Activated CD8-positive, alpha-beta T cell treated with anti-CD3 and anti-CD28 coated beads for 36 hours (primary cell): ENCODE measurements around the gene PAK5. TPM values are rescaled to one million over a fixed set of nuclear protein-coding genes. Genes with fewer than 3 reads are reported as not detected.

Experiments used
- ATAC-seq: fragments of 200-7000 bp; cut with Tn5 transposase; one replicate; pipeline ENCODE4 v1.10.0; 2021; ENCODE audit warnings: mild to moderate bottlenecking, moderate library complexity
- CTCF ChIA-PET: fragments of 350-600 bp; sonication (Branson Sonifier 250); formaldehyde crosslinking; loops from one replicate; lab custom pipeline; 2021; ENCODE audit warnings: antibody characterized with exemption; lab: Charles Lee
- POLR2A ChIA-PET: fragments of 350-600 bp; sonication (Branson Sonifier 250); formaldehyde crosslinking; loops from one replicate; lab custom pipeline; 2021; ENCODE audit warnings: antibody characterized with exemption; lab: Charles Lee
- DNase-seq: peaks from one replicate; pipeline ENCODE4 v3.0.0-alpha.2; 2020
- H3K27ac Mint-ChIP-seq: one replicate; pipeline ENCODE4 v1.8.0; 2021; ENCODE audit warnings: mild to moderate bottlenecking, mixed read lengths
- H3K27me3 Mint-ChIP-seq: one replicate; pipeline ENCODE4 v1.8.0; 2021; ENCODE audit warnings: mixed read lengths
- H3K36me3 Mint-ChIP-seq: one replicate; pipeline ENCODE4 v1.8.0; 2021; ENCODE audit warnings: low read depth, mixed read lengths
- H3K4me1 Mint-ChIP-seq: one replicate; pipeline ENCODE4 v1.8.0; 2021; ENCODE audit warnings: low read depth, mixed read lengths
- H3K4me3 Mint-ChIP-seq: one replicate; pipeline ENCODE4 v1.8.0; 2021; ENCODE audit warnings: mild to moderate bottlenecking, moderate library complexity, mixed read lengths
- H3K9me3 Mint-ChIP-seq: one replicate; pipeline ENCODE4 v1.8.0; 2021; ENCODE audit warnings: mixed read lengths
- intact Hi-C: fragments of 100-400 bp; cut with micrococcal nuclease; formaldehyde crosslinking; loops from one replicate; pipeline ENCODE4 v1.10.0; 2022
- total RNA-seq, 2 experiments: library from RNA; stranded (reverse); gene quantifications; one replicate each; pipeline ENCODE4 v1.2.3, GENCODE V29; 2021
- TF ChIP-seq, protein P1 (sequence below): fragments of 200-600 bp; IDR thresholded peaks from one replicate; pipeline ENCODE4 v1.8.0; 2022; ENCODE audit warnings: antibody characterized with exemption, mild to moderate bottlenecking

PAK5 gene
- total RNA-seq, 2 experiments from 2014 or later, result not detected

DNA sequence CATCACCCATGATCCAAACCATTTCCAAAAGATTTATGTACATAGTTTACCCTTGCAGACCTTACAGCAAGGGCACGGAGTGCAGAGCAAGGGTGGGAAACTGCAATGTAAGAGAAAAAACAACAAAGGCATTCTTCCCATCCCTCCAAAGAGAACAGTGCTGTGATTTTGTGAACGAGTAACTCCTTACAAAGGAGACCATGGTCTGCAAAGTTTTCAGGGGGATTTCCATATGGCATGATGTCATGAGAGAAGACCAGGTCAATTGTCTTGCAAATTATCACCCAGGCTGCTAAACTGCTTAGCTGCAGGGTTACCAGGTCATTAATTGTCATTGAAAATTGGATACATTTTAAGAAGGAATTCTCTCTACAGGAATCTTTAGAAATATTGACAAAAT lies 266.2 kb downstream of the PAK5 start:
- ChIA-PET CTCF (no interaction called here), POLR2A (no interaction called here)
- no peaks in the 10 kb centered on the region for H3K36me3 Mint-ChIP-seq
- ATAC-seq, result no peak
- intact Hi-C loops, result no loop called here
- no peak for DNase-seq
- no peaks in the 10 kb centered on the region for H3K4me1 Mint-ChIP-seq
- H3K27ac Mint-ChIP-seq, result no peak overlapping the region
- no peak overlapping the region for H3K4me3 Mint-ChIP-seq
- H3K27me3 Mint-ChIP-seq, result no peaks in the 10 kb centered on the region
- no peaks in the 10 kb centered on the region for H3K9me3 Mint-ChIP-seq
- TF ChIP-seq, protein P1, sequence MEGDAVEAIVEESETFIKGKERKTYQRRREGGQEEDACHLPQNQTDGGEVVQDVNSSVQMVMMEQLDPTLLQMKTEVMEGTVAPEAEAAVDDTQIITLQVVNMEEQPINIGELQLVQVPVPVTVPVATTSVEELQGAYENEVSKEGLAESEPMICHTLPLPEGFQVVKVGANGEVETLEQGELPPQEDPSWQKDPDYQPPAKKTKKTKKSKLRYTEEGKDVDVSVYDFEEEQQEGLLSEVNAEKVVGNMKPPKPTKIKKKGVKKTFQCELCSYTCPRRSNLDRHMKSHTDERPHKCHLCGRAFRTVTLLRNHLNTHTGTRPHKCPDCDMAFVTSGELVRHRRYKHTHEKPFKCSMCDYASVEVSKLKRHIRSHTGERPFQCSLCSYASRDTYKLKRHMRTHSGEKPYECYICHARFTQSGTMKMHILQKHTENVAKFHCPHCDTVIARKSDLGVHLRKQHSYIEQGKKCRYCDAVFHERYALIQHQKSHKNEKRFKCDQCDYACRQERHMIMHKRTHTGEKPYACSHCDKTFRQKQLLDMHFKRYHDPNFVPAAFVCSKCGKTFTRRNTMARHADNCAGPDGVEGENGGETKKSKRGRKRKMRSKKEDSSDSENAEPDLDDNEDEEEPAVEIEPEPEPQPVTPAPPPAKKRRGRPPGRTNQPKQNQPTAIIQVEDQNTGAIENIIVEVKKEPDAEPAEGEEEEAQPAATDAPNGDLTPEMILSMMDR, result no peak

DNA sequence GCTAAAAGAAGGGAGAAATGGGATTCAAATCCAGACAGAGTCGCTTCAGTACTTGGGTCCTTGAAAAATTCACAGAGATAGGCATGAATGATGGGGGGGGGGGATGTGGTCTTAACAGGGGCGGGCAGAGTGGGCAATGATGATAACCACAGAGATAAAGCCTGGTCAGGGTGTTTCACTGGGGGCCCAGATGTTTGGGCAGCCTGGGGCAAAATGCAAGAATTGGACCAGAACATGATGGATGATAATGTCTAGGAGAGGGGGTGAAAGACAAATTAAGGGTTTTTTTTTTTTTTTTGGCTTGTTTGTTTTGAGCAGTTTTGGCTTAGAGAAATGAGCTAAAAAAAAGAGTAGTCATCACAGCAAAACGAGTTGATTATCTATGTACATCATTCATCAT lies 267.1 kb downstream of the PAK5 start:
- no peaks in the 10 kb centered on the region for H3K36me3 Mint-ChIP-seq
- no peaks in the 10 kb centered on the region for H3K4me1 Mint-ChIP-seq
- ChIA-PET POLR2A (no interaction called here), CTCF (no interaction called here)
- DNase-seq, result no peak
- no peak overlapping the region for H3K4me3 Mint-ChIP-seq
- no peak overlapping the region for H3K27ac Mint-ChIP-seq
- TF ChIP-seq, protein P1, result no peak
- no peaks in the 10 kb centered on the region for H3K27me3 Mint-ChIP-seq
- intact Hi-C loops, result no loop called here
- H3K9me3 Mint-ChIP-seq, result no peaks in the 10 kb centered on the region
- no peak for ATAC-seq

DNA sequence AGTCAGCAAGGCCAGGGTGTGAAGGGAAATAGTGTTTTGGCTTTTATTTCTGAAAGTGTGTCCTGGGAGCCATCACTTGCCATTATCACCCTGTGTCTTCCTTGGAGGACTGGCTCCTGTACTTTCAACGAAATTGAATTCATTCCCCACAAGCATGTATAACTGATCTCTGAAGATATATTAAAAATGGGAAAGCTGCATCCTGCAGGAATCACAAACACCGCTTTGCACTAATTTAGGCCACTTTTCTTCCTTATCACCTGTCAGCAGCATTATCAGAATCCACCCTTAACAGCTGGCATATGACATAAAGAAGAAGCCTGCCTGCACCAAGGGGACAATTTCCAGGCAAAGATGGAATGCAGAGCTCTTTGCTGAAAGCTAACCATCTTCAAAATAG lies 268.3 kb downstream of the PAK5 start:
- TF ChIP-seq, protein P1, result no peak
- Mint-ChIP-seq H3K9me3 (no peaks in the 10 kb centered on the region), H3K27me3 (no peaks in the 10 kb centered on the region), H3K4me1 (no peaks in the 10 kb centered on the region), H3K36me3 (no peaks in the 10 kb centered on the region), H3K4me3 (no peak overlapping the region), H3K27ac (no peak overlapping the region)
- ChIA-PET POLR2A (no interaction called here), CTCF (no interaction called here)
- ATAC-seq, result no peak
- DNase-seq, result no peak
- intact Hi-C loops, result no loop called here

DNA sequence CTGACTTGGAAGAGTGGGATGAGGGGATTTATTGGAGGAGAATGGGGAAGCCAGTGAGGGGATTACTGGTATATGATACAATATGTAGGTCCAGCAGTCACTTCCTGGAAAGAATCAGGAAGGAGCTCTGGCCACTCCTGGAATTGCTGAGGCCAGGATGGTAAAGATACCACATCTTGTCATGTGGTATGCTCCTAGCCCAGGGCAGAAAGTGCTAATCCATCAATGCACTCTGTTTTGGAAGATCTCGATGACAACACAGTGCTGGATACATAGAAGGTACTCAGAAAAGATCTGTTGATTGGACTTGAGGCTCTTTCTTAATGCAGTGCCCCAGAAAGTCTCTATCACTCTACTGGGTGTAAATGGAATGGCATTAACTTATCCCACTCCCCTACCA lies 271.9 kb downstream of the PAK5 start:
- no peak for DNase-seq
- no peak for ATAC-seq
- Mint-ChIP-seq H3K36me3 (no peaks in the 10 kb centered on the region), H3K4me3 (no peak overlapping the region), H3K27me3 (no peaks in the 10 kb centered on the region), H3K9me3 (no peaks in the 10 kb centered on the region), H3K27ac (no peak overlapping the region), H3K4me1 (no peaks in the 10 kb centered on the region)
- TF ChIP-seq, protein P1, result no peak
- ChIA-PET POLR2A (no interaction called here), CTCF (no interaction called here)
- intact Hi-C loops, result no loop called here

DNA sequence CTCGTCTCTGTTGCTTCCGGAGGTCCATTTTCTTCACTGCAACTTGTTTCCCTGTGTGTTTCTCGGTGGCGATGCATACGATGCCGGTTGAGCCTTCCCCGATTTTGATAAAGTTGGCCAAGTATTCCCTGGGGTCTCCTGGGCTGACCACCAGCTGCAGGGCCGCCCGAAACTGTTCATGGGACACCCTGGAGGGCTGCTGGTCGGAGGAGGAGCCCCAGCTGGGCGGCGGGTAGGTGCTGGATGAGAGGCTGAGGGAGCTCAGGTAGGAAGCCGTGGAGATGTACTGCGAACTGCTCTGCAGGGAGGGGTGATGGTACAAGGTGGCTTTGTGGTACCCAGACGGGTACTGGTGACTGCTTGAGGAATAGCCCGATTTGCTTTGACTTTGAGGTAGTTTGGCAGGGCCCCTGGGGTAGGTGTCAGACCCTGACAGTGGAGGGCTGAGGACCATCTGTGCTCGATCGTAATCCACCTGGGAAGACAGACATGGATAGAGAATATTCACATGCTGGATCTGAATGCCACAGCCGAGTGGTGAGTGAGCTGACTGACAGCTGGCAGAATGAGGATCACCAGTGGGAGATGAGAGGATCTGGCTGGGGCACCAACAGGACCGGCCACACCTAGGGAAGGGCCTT lies 272.8 kb downstream of the PAK5 start:
- intact Hi-C loops, result no loop called here
- CTCF ChIA-PET, result no interaction called here
- Mint-ChIP-seq H3K27ac (no peak overlapping the region), H3K4me3 (no peak overlapping the region), H3K36me3 (no peaks in the 10 kb centered on the region), H3K27me3 (no peaks in the 10 kb centered on the region), H3K9me3 (no peaks in the 10 kb centered on the region), H3K4me1 (no peaks in the 10 kb centered on the region)
- DNase-seq (no peak), ATAC-seq (no peak)
- POLR2A ChIA-PET, result no interaction called here
- TF ChIP-seq, protein P1, result no peak
